Measurements from ENCODE around the gene STAU1. TPM values are rescaled to one million over a fixed set of nuclear protein-coding genes. Genes with fewer than 3 reads are reported as not detected.

STAU1 gene
- total and polyA plus RNA-seq, 10 of the 15 experiments (the other 5 are each of a cell fraction or from before 2014, with no cell fraction given): 13.9 to 66.2 (median 45.6) TPM

DNA sequence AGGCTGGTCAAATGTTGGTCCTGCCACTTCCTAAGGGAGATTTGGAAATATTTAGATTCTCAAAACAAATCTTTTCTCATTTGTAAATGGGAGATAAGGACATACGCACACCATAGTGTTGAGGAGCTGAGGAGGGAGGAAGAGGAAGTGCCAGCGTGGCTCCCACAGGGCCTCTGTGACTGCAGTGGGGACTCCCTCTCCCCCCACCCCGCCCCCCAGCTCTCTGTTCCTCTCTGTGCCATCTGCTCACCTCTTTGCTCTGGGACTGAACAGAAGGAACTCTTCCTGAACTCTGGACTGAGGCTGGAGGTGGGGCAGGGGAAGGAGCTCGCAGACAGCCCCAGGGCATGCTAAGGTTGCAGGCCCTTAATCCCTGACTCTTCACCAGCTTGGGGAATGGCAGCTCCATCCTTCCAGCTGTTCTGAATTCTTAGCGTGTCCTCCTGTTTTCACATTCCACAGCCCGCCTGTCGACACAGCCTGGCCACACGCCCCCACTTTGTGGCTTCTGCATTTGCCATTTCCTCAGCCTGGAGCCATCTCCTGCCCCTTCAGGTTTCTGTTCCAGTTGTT is 42.5 kb upstream of the STAU1 start:
- 62% methylated on average over 8 of the region's 8 CpGs for WGBS (ENCODE audit: insufficient coverage, insufficient replicate concordance, low lambda C conversion rate, missing lambda C conversion rate)
- intact Hi-C loops (cut with micrococcal nuclease; ENCODE audit: unreplicated experiment): no loop called here

GRCh38 chr20:49230021-49230420 is 41.9 kb upstream of the STAU1 start:
- POLR2A ChIA-PET: interaction anchor here (0.6 to 1.0 kb wide), 3 partner anchors 51 to 183 kb away, joined by 4 to 5 read pairs (median 4); no protein-coding TSS in a partner anchor
- TF ChIP-seq SKIL (IDR thresholded peaks at IDR 0.05; ENCODE audit: low read depth, poor library complexity, severe bottlenecking): no peak
- TF ChIP-seq NBN (IDR thresholded peaks at IDR 0.05): no peak
- no peak for TF ChIP-seq EP300 (IDR thresholded peaks at IDR 0.05; ENCODE audit: borderline replicate concordance in 1 of 2, control insufficient read depth in 1 of 2, low read depth in 2 of 2, low read length in 2 of 2)
- TF ChIP-seq IKZF2 (IDR thresholded peaks at IDR 0.05): no peak
- TF ChIP-seq MTA2 (IDR thresholded peaks at IDR 0.05; ENCODE audit: low read depth): no peak
- no peak for TF ChIP-seq BRCA1 (IDR thresholded peaks at IDR 0.05; ENCODE audit: low read depth, low read length)
- TF ChIP-seq IRF5 (IDR thresholded peaks at IDR 0.05; ENCODE audit: borderline replicate concordance): no peak
- TF ChIP-seq TAF1 (IDR thresholded peaks at IDR 0.05; ENCODE audit: borderline replicate concordance, low read depth, low read length): no peak
- no peak for TF ChIP-seq MXI1 (IDR thresholded peaks at IDR 0.05; ENCODE audit: low read depth, low read length)
- TF ChIP-seq SP1 (IDR thresholded peaks at IDR 0.05; ENCODE audit: low read depth, low read length): no peak

More for the DNA sequence above, 42.5 kb upstream of the STAU1 start:
- ChIA-PET POLR2A (interaction anchor here (0.6 to 1.0 kb wide), 3 partner anchors 9 to 183 kb away, joined by 3 to 4 read pairs (median 4); no protein-coding TSS in a partner anchor), CTCF (interaction anchor here (0.6 kb wide), 2 partner anchors 86 to 255 kb away, joined by 3 to 4 read pairs; no protein-coding TSS in a partner anchor), SMC1A (ENCODE audit: uncharacterized antibody, unreplicated experiment) (interaction anchor here (0.6 to 2.3 kb wide), 2 partner anchors 11 to 19 kb away, joined by 3 to 6 read pairs; partner anchors contain the start of gene DDX27), RAD21 (ENCODE audit: unreplicated experiment) (no interaction called here)
- H3K4me1 ChIP-seq (ENCODE audit: control insufficient read depth, insufficient read depth, low read length): peaks cover 10% of the 10 kb centered on the region
- H2AFZ ChIP-seq (ENCODE audit: control insufficient read depth, low read depth, low read length): no peak overlapping the region
- H3K9me3 ChIP-seq (replicated peaks; ENCODE audit: control insufficient read depth, insufficient read depth, low read length): no peaks in the 10 kb centered on the region
- in situ Hi-C loops (cut with MboI): no loop called here
- peaks cover 15 to 25% of the 10 kb centered on the region in 2 experiments for H3K36me3 ChIP-seq (ENCODE audit: control insufficient read depth in 2 of 2, insufficient read depth in 2 of 2, low read length in 1 of 2)
- peak; percentile 75 for ATAC-seq
- H3K9ac ChIP-seq (ENCODE audit: control insufficient read depth, insufficient read depth, low read length): no peak overlapping the region
- peak; percentile 86 for TF ChIP-seq SPI1 (IDR thresholded peaks at IDR 0.05; ENCODE audit: borderline replicate concordance, insufficient read depth, low read depth, low read length)
- peak; percentile 27 for TF ChIP-seq IKZF1 (conservative IDR thresholded peaks at IDR 0.05)
- TF ChIP-seq MYB (IDR thresholded peaks at IDR 0.05; ENCODE audit: borderline replicate concordance, low read depth, low read length): no peak
- peak overlapping the region; percentile 10 for H3K27ac ChIP-seq (ENCODE audit: control insufficient read depth, insufficient read depth)
- H3K4me3 ChIP-seq: no peak overlapping the region
- no peak for DNase-seq (ENCODE audit: low read depth, low spot score)
- no peaks in the 10 kb centered on the region for H3K79me2 ChIP-seq (ENCODE audit: control insufficient read depth, insufficient read depth, low read length)
- no peak for FAIRE-seq
- no TSS peak for BruUV-seq (replicated peaks)
- H4K20me1 ChIP-seq (ENCODE audit: control insufficient read depth, insufficient read depth): no peaks in the 10 kb centered on the region; the same call in 1 of the 2 replicates
- no peaks in the 10 kb centered on the region for H3K27me3 ChIP-seq (replicated peaks in 1 of 2; ENCODE audit: control insufficient read depth in 2 of 2, insufficient read depth in 2 of 2, low read length in 1 of 2)
- H3K4me2 ChIP-seq (ENCODE audit: control insufficient read depth, insufficient read depth): no peak overlapping the region; the same call in 1 of the 2 replicates

More at GRCh38 chr20:49230021-49230420, 41.9 kb upstream of the STAU1 start:
- Histone ChIP-seq H3K4me1 (ENCODE audit: control insufficient read depth, insufficient read depth, low read length) (peaks cover 10% of the 10 kb centered on the region), H3K79me2 (ENCODE audit: control insufficient read depth, insufficient read depth, low read length) (no peaks in the 10 kb centered on the region; the same call in 1 of the 2 replicates), H3K4me3 (no peak overlapping the region), H3K36me3 (ENCODE audit: control insufficient read depth in 2 of 2, insufficient read depth in 2 of 2, low read length in 1 of 2) (peaks cover 14 to 23% of the 10 kb centered on the region in 2 experiments), H3K9me3 (replicated peaks; ENCODE audit: control insufficient read depth, insufficient read depth, low read length) (no peaks in the 10 kb centered on the region), H3K4me2 (ENCODE audit: control insufficient read depth, insufficient read depth) (no peak overlapping the region; the same call in 1 of the 2 replicates), H3K9ac (ENCODE audit: control insufficient read depth, insufficient read depth, low read length) (no peak overlapping the region), H4K20me1 (ENCODE audit: control insufficient read depth, insufficient read depth) (no peaks in the 10 kb centered on the region; the same call in 1 of the 2 replicates), H3K27me3 (replicated peaks in 1 of 2; ENCODE audit: control insufficient read depth in 2 of 2, insufficient read depth in 2 of 2, low read length in 1 of 2) (no peaks in the 10 kb centered on the region), H3K27ac (ENCODE audit: control insufficient read depth, insufficient read depth) (peak overlapping the region; percentile 10), H2AFZ (ENCODE audit: control insufficient read depth, low read depth, low read length) (no peak overlapping the region)
- ATAC-seq (no peak; the same call in 2 of the 3 replicates), DNase-seq (ENCODE audit: low read depth, low spot score) (no peak), FAIRE-seq (no peak)
- in situ Hi-C loops (cut with MboI): no loop called here
- 89% methylated on average over 8 of the region's 10 CpGs for WGBS (ENCODE audit: insufficient coverage, insufficient replicate concordance, low lambda C conversion rate, missing lambda C conversion rate)
- SMC1A ChIA-PET (ENCODE audit: uncharacterized antibody, unreplicated experiment): interaction anchor here (2.3 kb wide), 1 partner anchor 20 kb away, joined by 6 read pairs; no protein-coding TSS in a partner anchor
- CTCF ChIA-PET: interaction anchor here (0.6 kb wide), 1 partner anchor 87 kb away, joined by 4 read pairs; no protein-coding TSS in a partner anchor
- BruUV-seq (replicated peaks): no TSS peak
- intact Hi-C loops (cut with micrococcal nuclease; ENCODE audit: unreplicated experiment): no loop called here
- RAD21 ChIA-PET (ENCODE audit: unreplicated experiment): no interaction called here
